HEK293 (cell line): ENCODE measurements around the gene CATSPER3.

ENCODE experiments used
- CTCF ChIA-PET: fragments of 350-600 bp; formaldehyde crosslinking; extraction: SDS; loops from one replicate; lab custom pipeline; 2021; ENCODE audit warnings: antibody characterized with exemption; lab: Yijun Ruan, JAX
- POLR2A ChIA-PET: fragments of 300-600 bp; formaldehyde crosslinking; extraction: SDS; loops from one replicate; lab custom pipeline; 2020; ENCODE audit warnings: antibody characterized with exemption, inconsistent platforms; lab: Yijun Ruan, JAX
- H3K27ac ChIP-seq: fragments of 200-500 bp; sonication (Bioruptor generic); 2 replicates; pipeline ENCODE4 v1.5.1; 2014; ENCODE audit warnings: low read depth, low read length, control low read depth, inconsistent platforms; ENCODE audit errors: extremely low read depth
- H3K36me3 ChIP-seq, 2 experiments: fragments of 200-500 bp in 1 of 2; sonication (Bioruptor generic) in 1 of 2; 1 replicate in 1 of 2; 2 replicates in 1 of 2; pipeline ENCODE4 v1.5.1; 2014 to 2017; ENCODE audit warnings: inconsistent platforms in 2 of 2, low read length in 2 of 2; ENCODE audit not compliant: control insufficient read depth in 2 of 2, insufficient read depth in 1 of 2
- H3K4me1 ChIP-seq: fragments of 200-500 bp; sonication (Bioruptor generic); 2 replicates; pipeline ENCODE4 v1.5.1; 2014; ENCODE audit warnings: mild to moderate bottlenecking, low read length, inconsistent platforms; ENCODE audit not compliant: control insufficient read depth, insufficient read depth
- H3K4me3 ChIP-seq: 2 replicates; pipeline ENCODE4 v1.5.1; 2011; ENCODE audit warnings: low read depth, mild to moderate bottlenecking, control low read depth, low read length, moderate library complexity
- H3K9me3 ChIP-seq: fragments of 200-500 bp; sonication (Bioruptor generic); 2 replicates; pipeline ENCODE4 v1.5.1; 2014; ENCODE audit warnings: low read depth, low read length, inconsistent platforms; ENCODE audit not compliant: control insufficient read depth, insufficient read depth
- GLI4 ChIP-seq: fragments of 450-650 bp; formaldehyde crosslinking; IDR thresholded peaks from 2 replicates; pipeline ENCODE4 v1.5.1; 2016; ENCODE audit warnings: missing biosample characterization, missing genetic modification characterization
- HOXA7 ChIP-seq: sonication (generic); formaldehyde crosslinking; IDR thresholded peaks from 2 replicates; pipeline ENCODE4 v1.8.1; 2022; ENCODE audit warnings: missing genetic modification reagents, borderline replicate concordance
- HOXD13 ChIP-seq: sonication (generic); formaldehyde crosslinking; IDR thresholded peaks from 2 replicates; pipeline ENCODE4 v1.8.0; 2022; ENCODE audit warnings: missing genetic modification reagents, borderline replicate concordance
- PRDM1 ChIP-seq: fragments of 450-650 bp; formaldehyde crosslinking; IDR thresholded peaks from 2 replicates; pipeline ENCODE4; 2016; ENCODE audit warnings: missing biosample characterization, missing genetic modification characterization
- SALL2 ChIP-seq: fragments of 450-650 bp; formaldehyde crosslinking; IDR thresholded peaks from 2 replicates; pipeline ENCODE4 v1.5.0; 2017; ENCODE audit warnings: missing biosample characterization, mild to moderate bottlenecking, missing genetic modification characterization, borderline replicate concordance
- SP2 ChIP-seq: fragments of 450-650 bp; formaldehyde crosslinking; IDR thresholded peaks from 2 replicates; pipeline ENCODE4 v1.5.1; 2016; ENCODE audit warnings: missing biosample characterization, missing genetic modification characterization
- ZBTB20 ChIP-seq: fragments of 450-650 bp; formaldehyde crosslinking; IDR thresholded peaks from 2 replicates; pipeline ENCODE4 v1.5.1; 2016; ENCODE audit warnings: missing biosample characterization, missing genetic modification characterization
- ZFP3 ChIP-seq: fragments of 450-650 bp; formaldehyde crosslinking; IDR thresholded peaks from 2 replicates; pipeline ENCODE4 v1.5.1; 2016; ENCODE audit warnings: low read depth, missing biosample characterization, missing genetic modification characterization
- ZNF121 ChIP-seq: fragments of 450-650 bp; formaldehyde crosslinking; IDR thresholded peaks from 2 replicates; pipeline ENCODE4 v1.5.1; 2016; ENCODE audit warnings: missing biosample characterization, missing genetic modification characterization
- ZNF214 ChIP-seq: fragments of 450-650 bp; formaldehyde crosslinking; IDR thresholded peaks from 2 replicates; pipeline ENCODE4 v1.5.1; 2017; ENCODE audit warnings: missing biosample characterization, mild to moderate bottlenecking, missing genetic modification characterization, borderline replicate concordance
- ZNF223 ChIP-seq: fragments of 450-650 bp; formaldehyde crosslinking; IDR thresholded peaks from 2 replicates; pipeline ENCODE4 v1.5.1; 2016; ENCODE audit warnings: missing biosample characterization, missing genetic modification characterization
- ZNF366 ChIP-seq: fragments of 450-650 bp; formaldehyde crosslinking; conservative IDR thresholded peaks from 2 replicates; pipeline ENCODE4 v1.5.1; 2016; ENCODE audit warnings: missing biosample characterization, missing genetic modification characterization
- ZNF394 ChIP-seq: fragments of 450-650 bp; formaldehyde crosslinking; IDR thresholded peaks from 2 replicates; pipeline ENCODE4 v1.5.1; 2016; ENCODE audit warnings: missing biosample characterization, missing genetic modification characterization, mild to moderate bottlenecking, moderate library complexity, borderline replicate concordance
- ZNF416 ChIP-seq: fragments of 450-650 bp; formaldehyde crosslinking; IDR thresholded peaks from 2 replicates; pipeline ENCODE4 v1.5.1; 2016; ENCODE audit warnings: missing biosample characterization, missing genetic modification characterization
- ZNF426 ChIP-seq: fragments of 450-650 bp; formaldehyde crosslinking; IDR thresholded peaks from 2 replicates; pipeline ENCODE4 v1.5.1; 2017; ENCODE audit warnings: missing biosample characterization, missing genetic modification characterization, mild to moderate bottlenecking, inconsistent platforms, moderate library complexity
- ZNF629 ChIP-seq: fragments of 450-650 bp; formaldehyde crosslinking; IDR thresholded peaks from 2 replicates; pipeline ENCODE4 v1.5.1; 2017; ENCODE audit warnings: missing biosample characterization, missing genetic modification characterization
- ZNF707 ChIP-seq: fragments of 450-650 bp; formaldehyde crosslinking; IDR thresholded peaks from 2 replicates; pipeline ENCODE4 v1.5.1; 2016; ENCODE audit warnings: missing biosample characterization, missing genetic modification characterization
- ZNF76 ChIP-seq: fragments of 450-650 bp; formaldehyde crosslinking; IDR thresholded peaks from 2 replicates; pipeline ENCODE4; 2016; ENCODE audit warnings: low read depth, missing biosample characterization, missing genetic modification characterization, borderline replicate concordance
- ZNF837 ChIP-seq: fragments of 450-650 bp; formaldehyde crosslinking; IDR thresholded peaks from 2 replicates; pipeline ENCODE4 v1.5.1; 2016; ENCODE audit warnings: missing biosample characterization, missing genetic modification characterization
- ZSCAN23 ChIP-seq: fragments of 450-650 bp; formaldehyde crosslinking; IDR thresholded peaks from 2 replicates; pipeline ENCODE4 v1.5.1; 2016; ENCODE audit warnings: missing biosample characterization, missing genetic modification characterization
- TF ChIP-seq, protein P1 (sequence below): fragments of 450-650 bp; formaldehyde crosslinking; IDR thresholded peaks from 2 replicates; pipeline ENCODE4 v1.5.1; 2016; ENCODE audit warnings: missing biosample characterization, missing genetic modification characterization
- TF ChIP-seq, protein P2 (sequence below): fragments of 450-650 bp; formaldehyde crosslinking; IDR thresholded peaks from 2 replicates; pipeline ENCODE4 v1.5.1; 2016; ENCODE audit warnings: missing biosample characterization, missing genetic modification characterization
- TF ChIP-seq, protein P3 (sequence below): fragments of 450-650 bp; formaldehyde crosslinking; conservative IDR thresholded peaks from 2 replicates; pipeline ENCODE4 v1.5.1; 2016; ENCODE audit warnings: low read depth, missing biosample characterization, missing genetic modification characterization

CATSPER3 gene

DNA sequence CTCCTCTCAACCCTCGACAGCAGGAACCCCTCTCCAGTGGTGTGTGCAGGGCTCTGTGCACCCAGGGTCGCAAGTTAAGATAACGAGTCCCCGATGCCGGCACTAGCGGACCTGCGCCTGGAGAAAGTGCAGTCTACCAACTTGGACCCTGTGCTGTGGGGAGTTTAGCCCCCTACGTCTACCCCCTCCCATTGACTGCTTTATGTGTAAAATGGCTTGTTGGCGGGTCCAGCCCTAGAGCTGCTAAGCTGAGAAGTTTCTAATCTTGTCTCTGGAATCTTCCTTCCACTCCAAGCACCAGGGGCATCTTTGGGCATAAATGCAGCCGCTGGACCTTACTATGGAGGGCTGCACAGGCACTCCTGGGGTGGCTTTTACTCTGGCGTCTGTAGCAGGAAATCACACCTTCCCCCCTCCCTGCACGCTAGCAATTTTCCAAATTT is 73.5 kb downstream of the CATSPER3 start:
- TF ChIP-seq ZNF394 (tag by site-specific recombination) (no peak), SALL2 (tag by site-specific recombination) (no peak), ZBTB20 (tag by site-specific recombination) (no peak), ZSCAN23 (tag by site-specific recombination) (no peak), ZNF76 (tag by site-specific recombination) (no peak), ZFP3 (no peak), ZNF214 (no peak), ZNF366 (no peak)
- no peaks in the 10 kb centered on the region for H3K36me3 ChIP-seq
- H3K4me1 ChIP-seq = no peaks in the 10 kb centered on the region; the same call in 1 of the 2 replicates
- no peak overlapping the region for H3K27ac ChIP-seq
- ChIA-PET POLR2A (no interaction called here), CTCF (no interaction called here)
- H3K9me3 ChIP-seq = no peaks in the 10 kb centered on the region
- H3K4me3 ChIP-seq = no peak overlapping the region

DNA sequence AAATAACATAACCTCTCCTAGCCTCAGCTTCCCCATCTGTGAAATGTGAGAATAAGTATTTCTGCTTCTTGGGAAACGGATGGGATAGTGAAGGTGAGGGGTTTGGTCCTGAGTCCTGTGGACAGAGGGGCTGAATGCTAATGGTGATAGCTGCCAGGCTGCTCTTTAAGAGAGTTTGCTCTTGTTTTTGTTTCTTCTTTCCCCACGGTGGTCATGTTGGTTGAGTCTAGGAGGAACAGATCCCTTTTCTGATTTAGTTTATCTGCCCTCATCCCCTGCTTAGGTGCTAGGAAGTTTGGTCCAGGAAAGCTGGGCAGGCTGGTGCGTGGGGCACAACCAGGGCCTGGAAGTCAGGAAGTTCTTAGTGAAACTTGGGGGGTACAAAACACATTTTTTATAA is 74.0 kb downstream of the CATSPER3 start:
- POLR2A ChIA-PET = no interaction called here
- H3K4me1 ChIP-seq = no peaks in the 10 kb centered on the region; the same call in 1 of the 2 replicates
- no peaks in the 10 kb centered on the region for H3K9me3 ChIP-seq
- CTCF ChIA-PET = no interaction called here
- TF ChIP-seq ZNF426 (tag by site-specific recombination) = no peak
- no peak for TF ChIP-seq ZNF121 (tag by site-specific recombination)
- TF ChIP-seq PRDM1 (tag by site-specific recombination) = no peak
- TF ChIP-seq, protein P1, sequence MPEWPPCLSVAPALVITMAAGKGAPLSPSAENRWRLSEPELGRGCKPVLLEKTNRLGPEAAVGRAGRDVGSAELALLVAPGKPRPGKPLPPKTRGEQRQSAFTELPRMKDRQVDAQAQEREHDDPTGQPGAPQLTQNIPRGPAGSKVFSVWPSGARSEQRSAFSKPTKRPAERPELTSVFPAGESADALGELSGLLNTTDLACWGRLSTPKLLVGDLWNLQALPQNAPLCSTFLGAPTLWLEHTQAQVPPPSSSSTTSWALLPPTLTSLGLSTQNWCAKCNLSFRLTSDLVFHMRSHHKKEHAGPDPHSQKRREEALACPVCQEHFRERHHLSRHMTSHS = no peak
- no peak for TF ChIP-seq ZNF416 (tag by site-specific recombination)
- no peak for TF ChIP-seq ZNF223 (tag by site-specific recombination)
- TF ChIP-seq HOXA7 (CRISPR knock-in tag) = no peak
- TF ChIP-seq, protein P2, sequence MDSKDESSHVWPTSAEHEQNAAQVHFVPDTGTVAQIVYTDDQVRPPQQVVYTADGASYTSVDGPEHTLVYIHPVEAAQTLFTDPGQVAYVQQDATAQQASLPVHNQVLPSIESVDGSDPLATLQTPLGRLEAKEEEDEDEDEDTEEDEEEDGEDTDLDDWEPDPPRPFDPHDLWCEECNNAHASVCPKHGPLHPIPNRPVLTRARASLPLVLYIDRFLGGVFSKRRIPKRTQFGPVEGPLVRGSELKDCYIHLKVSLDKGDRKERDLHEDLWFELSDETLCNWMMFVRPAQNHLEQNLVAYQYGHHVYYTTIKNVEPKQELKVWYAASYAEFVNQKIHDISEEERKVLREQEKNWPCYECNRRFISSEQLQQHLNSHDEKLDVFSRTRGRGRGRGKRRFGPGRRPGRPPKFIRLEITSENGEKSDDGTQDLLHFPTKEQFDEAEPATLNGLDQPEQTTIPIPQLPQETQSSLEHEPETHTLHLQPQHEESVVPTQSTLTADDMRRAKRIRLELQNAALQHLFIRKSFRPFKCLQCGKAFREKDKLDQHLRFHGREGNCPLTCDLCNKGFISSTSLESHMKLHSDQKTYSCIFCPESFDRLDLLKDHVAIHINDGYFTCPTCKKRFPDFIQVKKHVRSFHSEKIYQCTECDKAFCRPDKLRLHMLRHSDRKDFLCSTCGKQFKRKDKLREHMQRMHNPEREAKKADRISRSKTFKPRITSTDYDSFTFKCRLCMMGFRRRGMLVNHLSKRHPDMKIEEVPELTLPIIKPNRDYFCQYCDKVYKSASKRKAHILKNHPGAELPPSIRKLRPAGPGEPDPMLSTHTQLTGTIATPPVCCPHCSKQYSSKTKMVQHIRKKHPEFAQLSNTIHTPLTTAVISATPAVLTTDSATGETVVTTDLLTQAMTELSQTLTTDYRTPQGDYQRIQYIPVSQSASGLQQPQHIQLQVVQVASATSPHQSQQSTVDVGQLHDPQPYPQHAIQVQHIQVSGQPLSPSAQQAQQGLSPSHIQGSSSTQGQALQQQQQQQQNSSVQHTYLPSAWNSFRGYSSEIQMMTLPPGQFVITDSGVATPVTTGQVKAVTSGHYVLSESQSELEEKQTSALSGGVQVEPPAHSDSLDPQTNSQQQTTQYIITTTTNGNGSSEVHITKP = 0 out of 2 replicates have a peak, but pooled peaks have one; percentile 17
- TF ChIP-seq, all 188 proteins: peak for 1
- Histone ChIP-seq H3K36me3 (no peaks in the 10 kb centered on the region), H3K4me3 (no peak overlapping the region), H3K27ac (no peak overlapping the region)

DNA sequence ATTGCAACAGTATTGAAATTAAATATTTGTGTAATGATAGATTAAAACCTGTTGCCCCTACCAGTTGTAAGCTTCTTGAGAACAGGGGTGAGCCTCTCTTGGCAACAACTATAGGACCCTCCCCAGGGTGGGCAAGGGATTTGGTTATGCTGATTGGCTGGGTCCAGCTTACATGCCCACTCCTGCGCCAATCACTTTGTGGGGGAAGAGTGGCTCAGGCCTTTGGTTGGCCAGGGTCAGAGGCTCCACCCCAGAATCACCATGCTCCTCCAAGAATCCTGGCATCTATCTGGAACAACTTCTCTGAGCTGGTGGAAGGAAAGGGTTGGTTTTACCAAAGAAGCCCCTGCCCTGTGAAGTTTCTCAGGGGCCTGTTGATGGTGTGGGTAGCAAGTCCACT is 74.9 kb downstream of the CATSPER3 start:
- ChIA-PET CTCF (interaction anchor here (0.7 to 1.2 kb wide), 2 partner anchors 10 to 145 kb away, joined by 3 to 4 read pairs; no protein-coding TSS in a partner anchor), POLR2A (interaction anchor here (0.7 kb wide), 1 partner anchor 509 kb away, joined by 4 read pairs; no protein-coding TSS in a partner anchor)

More for the DNA sequence above, 74.9 kb downstream of the CATSPER3 start:
- H3K4me3 ChIP-seq = no peak overlapping the region
- no peak overlapping the region for H3K27ac ChIP-seq
- no peaks in the 10 kb centered on the region for H3K9me3 ChIP-seq
- no peaks in the 10 kb centered on the region for H3K36me3 ChIP-seq
- no peaks in the 10 kb centered on the region; the same call in 1 of the 2 replicates for H3K4me1 ChIP-seq
- TF ChIP-seq ZNF707 (tag by site-specific recombination) (no peak), SP2 (tag by site-specific recombination) (peak; percentile 52), HOXD13 (CRISPR knock-in tag) (no peak), GLI4 (tag by site-specific recombination) (no peak), ZNF629 (tag by site-specific recombination) (no peak), ZNF837 (no peak)
- TF ChIP-seq, protein P3, sequence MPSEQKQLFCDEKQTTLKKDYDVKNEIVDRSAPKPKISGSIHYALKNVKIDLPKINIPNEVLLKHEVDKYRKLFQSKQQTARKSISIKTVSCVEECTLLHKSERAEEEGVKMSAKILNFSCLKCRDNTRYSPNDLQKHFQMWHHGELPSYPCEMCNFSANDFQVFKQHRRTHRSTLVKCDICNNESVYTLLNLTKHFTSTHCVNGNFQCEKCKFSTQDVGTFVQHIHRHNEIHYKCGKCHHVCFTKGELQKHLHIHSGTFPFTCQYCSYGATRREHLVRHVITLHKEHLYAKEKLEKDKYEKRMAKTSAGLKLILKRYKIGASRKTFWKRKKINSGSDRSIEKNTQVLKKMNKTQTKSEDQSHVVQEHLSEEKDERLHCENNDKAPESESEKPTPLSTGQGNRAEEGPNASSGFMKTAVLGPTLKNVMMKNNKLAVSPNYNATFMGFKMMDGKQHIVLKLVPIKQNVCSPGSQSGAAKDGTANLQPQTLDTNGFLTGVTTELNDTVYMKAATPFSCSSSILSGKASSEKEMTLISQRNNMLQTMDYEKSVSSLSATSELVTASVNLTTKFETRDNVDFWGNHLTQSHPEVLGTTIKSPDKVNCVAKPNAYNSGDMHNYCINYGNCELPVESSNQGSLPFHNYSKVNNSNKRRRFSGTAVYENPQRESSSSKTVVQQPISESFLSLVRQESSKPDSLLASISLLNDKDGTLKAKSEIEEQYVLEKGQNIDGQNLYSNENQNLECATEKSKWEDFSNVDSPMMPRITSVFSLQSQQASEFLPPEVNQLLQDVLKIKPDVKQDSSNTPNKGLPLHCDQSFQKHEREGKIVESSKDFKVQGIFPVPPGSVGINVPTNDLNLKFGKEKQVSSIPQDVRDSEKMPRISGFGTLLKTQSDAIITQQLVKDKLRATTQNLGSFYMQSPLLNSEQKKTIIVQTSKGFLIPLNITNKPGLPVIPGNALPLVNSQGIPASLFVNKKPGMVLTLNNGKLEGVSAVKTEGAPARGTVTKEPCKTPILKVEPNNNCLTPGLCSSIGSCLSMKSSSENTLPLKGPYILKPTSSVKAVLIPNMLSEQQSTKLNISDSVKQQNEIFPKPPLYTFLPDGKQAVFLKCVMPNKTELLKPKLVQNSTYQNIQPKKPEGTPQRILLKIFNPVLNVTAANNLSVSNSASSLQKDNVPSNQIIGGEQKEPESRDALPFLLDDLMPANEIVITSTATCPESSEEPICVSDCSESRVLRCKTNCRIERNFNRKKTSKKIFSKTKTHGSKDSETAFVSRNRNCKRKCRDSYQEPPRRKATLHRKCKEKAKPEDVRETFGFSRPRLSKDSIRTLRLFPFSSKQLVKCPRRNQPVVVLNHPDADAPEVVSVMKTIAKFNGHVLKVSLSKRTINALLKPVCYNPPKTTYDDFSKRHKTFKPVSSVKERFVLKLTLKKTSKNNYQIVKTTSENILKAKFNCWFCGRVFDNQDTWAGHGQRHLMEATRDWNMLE (tag by site-specific recombination) = no peak
